HG02623 (cell line): ENCODE measurements around the gene PCDH19.

Experiments used
- ATAC-seq: cut with Tn5 transposase; IDR thresholded peaks from one replicate; pipeline ENCODE4 v1.9.1; 2021; ENCODE audit warnings: moderate library complexity; ENCODE audit not compliant: unreplicated experiment

Gene PCDH19

GRCh38 chrX:100299559-100299958, 110.5 kb downstream of the PCDH19 start:
- no peak for ATAC-seq

- ATAC-seq = no peak
These were observed 112.3 kb downstream of the PCDH19 start for GRCh38 chrX:100297728-100298127.

- no peak for ATAC-seq
These were observed 113.8 kb downstream of the PCDH19 start for GRCh38 chrX:100296183-100296753.

DNA sequence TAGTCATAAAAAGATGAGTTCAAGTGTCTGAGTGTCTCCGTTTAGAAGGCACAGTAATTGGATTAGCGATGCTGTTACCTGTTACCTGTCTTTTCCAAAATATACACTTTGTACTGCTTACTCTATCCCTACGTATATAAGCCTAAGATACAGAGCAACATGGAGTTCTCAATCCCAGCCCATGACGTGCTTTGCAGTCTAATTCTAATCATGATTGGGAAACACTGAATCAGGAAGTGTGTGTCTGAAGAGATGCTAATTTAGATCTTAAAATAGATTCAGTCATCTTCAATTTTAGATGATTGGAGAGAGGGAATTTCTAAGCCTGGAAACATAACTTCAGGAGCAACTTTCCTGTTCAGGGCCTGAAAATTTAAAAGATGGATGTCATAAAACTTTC, 115.1 kb downstream of the PCDH19 start:
- ATAC-seq = no peak

- no peak for ATAC-seq
These were observed 121.0 kb downstream of the PCDH19 start for GRCh38 chrX:100289066-100289558.

GRCh38 chrX:100277231-100277630, 132.8 kb downstream of the PCDH19 start:
- ATAC-seq = no peak

GRCh38 chrX:100274916-100275315, 135.2 kb downstream of the PCDH19 start:
- ATAC-seq = no peak

- no peak for ATAC-seq
These were observed 144.9 kb downstream of the PCDH19 start for GRCh38 chrX:100265179-100265578.

GRCh38 chrX:100264200-100264599, 145.9 kb downstream of the PCDH19 start:
- ATAC-seq = peak; percentile 90

DNA sequence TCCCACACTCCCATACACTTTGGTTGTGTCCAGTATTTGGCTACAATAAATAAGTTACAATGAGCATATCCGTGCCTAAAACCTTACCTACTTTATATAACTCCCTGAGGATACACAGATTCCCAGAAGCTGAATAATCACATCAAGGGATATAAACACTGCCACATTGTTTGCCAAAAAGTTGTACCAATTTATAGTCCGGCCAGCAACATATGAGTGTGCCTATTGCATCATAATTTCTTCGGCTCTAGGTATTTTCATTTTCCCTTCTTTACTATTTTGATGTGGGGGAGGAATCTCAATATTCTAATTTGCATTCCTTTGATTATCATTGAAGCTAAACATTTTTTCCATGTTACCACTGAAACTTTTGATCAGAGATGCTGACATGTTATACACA, 146.4 kb downstream of the PCDH19 start:
- no peak for ATAC-seq

DNA sequence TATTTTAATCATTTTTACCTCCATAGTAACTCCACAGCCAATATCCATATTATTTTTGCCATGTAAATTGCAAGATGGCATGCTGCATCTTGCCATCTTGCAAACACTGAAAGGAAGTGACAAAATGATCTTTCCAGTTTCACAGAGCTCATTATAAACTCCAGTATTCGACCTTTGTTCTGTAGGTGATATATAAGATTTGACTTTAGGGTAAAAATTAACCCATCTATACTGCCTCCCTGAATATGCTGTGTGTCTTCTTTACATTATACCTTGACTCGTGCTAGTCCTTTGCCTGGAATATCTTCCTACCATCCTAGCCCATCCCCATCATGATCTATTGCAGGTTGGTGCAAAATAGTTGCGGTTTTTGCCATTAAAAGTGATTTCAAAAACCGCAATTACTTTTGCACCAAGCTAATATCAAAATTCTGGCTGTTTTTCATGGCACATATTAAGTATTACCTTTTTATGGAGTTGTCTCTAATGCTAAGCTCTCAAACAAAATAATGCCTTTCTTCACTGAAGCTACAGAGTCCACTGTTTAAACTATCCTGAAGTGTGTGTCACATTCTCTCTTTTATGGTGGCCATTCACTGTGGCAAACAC, 161.1 kb downstream of the PCDH19 start:
- no peak for ATAC-seq

DNA sequence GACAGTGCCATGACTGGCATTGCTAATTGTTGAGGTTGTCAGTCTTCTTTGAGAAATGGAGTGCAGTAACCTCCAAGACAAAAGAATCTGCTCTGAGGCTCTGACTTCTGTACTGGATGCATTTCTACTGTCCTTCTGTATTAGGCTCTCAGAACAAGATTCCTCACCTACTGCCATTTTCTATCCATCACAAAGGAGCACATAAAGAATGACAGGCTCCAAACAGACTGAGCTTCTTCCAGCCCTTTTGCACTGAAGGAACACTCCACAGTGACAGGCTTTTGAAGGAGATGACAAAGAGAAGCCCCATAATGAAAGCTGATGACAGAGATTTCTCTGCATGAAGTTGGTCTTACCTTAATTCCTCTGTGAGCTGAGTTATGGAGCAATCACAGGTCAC, 162.2 kb downstream of the PCDH19 start:
- ATAC-seq = no peak

DNA sequence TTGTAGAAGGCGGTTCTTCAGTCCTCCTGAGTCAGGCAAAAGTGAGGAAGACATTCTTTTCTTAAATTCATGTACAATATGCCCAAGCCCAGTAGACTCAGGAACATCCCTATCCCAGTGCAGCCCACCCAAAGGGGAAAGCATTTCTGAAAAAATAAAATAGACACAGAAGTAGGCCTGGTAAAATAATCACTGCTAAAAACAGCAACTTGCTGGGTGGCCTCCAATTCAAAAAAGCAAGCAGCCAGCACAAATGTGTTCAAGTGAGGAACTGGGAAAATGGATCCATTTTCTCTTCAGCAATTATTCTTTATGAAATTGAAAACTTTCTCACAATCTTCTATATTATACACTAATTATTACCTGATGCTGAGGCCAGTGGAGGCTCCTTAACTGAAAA, 165.4 kb downstream of the PCDH19 start:
- no peak for ATAC-seq
